ENCODE data around the gene KHSRP.

DNA sequence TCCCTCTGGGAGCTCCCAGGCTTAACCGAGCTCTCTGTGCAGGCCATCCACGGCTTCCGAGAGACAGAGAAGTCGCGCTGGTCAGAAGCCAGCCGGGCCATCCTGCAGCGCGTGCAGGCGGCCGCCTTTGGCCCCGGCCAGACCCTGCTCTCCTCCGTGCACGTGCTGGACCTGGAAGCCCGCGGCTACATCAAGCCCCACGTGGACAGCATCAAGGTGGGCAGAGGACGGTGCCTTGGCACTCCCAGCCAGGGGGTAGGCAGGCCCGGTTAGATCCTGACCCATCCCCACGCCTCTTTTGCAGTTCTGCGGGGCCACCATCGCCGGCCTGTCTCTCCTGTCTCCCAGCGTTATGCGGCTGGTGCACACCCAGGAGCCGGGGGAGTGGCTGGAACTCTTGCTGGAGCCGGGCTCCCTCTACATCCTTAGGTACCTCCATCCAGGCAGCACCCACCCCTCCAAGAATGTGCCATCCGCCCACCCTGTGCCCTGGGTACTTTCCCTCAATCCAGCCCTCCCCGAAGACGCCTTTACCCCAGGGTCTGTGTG, 50.4 kb downstream of the KHSRP start:
- TF ChIP-seq CTCF (IDR thresholded peaks at IDR 0.05), result no peak
- TF ChIP-seq POLR2A (IDR thresholded peaks at IDR 0.05), result no peak

All from thyroid gland (tissue), 4 donors.